PFSK-1 (cell line): Measurements from ENCODE around the gene ANO6. TPM values are rescaled to one million over a fixed set of nuclear protein-coding genes. Genes with fewer than 3 reads are reported as not detected.
A peak's percentile ranks its signal among the peaks of the same experiment; 100 is the strongest.

Source experiments
- FOXP2 ChIP-seq: optimal IDR thresholded peaks from 2 replicates; pipeline ENCODE3; 2011; ENCODE audit warnings: borderline replicate concordance, control low read depth, inconsistent platforms; ENCODE audit not compliant: insufficient read depth; ENCODE audit errors: extremely low read length, extremely low read depth
- POLR2AphosphoS5 ChIP-seq: IDR thresholded peaks from 2 replicates; pipeline ENCODE4 v1.6.1; 2012; ENCODE audit warnings: low read depth, mild to moderate bottlenecking, control low read depth, low read length, moderate library complexity
- SIN3A ChIP-seq: IDR thresholded peaks from 2 replicates; pipeline ENCODE4 v1.6.1; 2012; ENCODE audit warnings: mild to moderate bottlenecking, low read length, moderate library complexity, borderline replicate concordance; ENCODE audit not compliant: insufficient read depth
- TAF1 ChIP-seq: IDR thresholded peaks from 2 replicates; pipeline ENCODE4 v1.6.1; 2012; ENCODE audit warnings: low read length, control low read depth, borderline replicate concordance; ENCODE audit not compliant: insufficient read depth
- polyA plus RNA-seq: library from polyadenylated mRNA; unstranded; fragments of >200 nt; gene quantifications from one replicate; pipeline ENCODE4 v1.2.1, GENCODE V29; 2012; ENCODE audit warnings: low read depth, missing spikeins; ENCODE audit not compliant: insufficient read length
- TF ChIP-seq, protein P1 (sequence below), 2 experiments: IDR thresholded peaks; 2 replicates each; pipeline versions ENCODE4 v1.6.1 to v1.8.0; 2011 to 2012; ENCODE audit warnings: low read depth in 2 of 2, low read length in 2 of 2, control low read depth in 1 of 2, inconsistent platforms in 1 of 2, mild to moderate bottlenecking in 1 of 2, moderate library complexity in 1 of 2; ENCODE audit not compliant: insufficient read depth in 1 of 2

Gene ANO6, protein sequence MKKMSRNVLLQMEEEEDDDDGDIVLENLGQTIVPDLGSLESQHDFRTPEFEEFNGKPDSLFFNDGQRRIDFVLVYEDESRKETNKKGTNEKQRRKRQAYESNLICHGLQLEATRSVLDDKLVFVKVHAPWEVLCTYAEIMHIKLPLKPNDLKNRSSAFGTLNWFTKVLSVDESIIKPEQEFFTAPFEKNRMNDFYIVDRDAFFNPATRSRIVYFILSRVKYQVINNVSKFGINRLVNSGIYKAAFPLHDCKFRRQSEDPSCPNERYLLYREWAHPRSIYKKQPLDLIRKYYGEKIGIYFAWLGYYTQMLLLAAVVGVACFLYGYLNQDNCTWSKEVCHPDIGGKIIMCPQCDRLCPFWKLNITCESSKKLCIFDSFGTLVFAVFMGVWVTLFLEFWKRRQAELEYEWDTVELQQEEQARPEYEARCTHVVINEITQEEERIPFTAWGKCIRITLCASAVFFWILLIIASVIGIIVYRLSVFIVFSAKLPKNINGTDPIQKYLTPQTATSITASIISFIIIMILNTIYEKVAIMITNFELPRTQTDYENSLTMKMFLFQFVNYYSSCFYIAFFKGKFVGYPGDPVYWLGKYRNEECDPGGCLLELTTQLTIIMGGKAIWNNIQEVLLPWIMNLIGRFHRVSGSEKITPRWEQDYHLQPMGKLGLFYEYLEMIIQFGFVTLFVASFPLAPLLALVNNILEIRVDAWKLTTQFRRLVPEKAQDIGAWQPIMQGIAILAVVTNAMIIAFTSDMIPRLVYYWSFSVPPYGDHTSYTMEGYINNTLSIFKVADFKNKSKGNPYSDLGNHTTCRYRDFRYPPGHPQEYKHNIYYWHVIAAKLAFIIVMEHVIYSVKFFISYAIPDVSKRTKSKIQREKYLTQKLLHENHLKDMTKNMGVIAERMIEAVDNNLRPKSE
- polyA plus RNA-seq, result 19.8 TPM

DNA sequence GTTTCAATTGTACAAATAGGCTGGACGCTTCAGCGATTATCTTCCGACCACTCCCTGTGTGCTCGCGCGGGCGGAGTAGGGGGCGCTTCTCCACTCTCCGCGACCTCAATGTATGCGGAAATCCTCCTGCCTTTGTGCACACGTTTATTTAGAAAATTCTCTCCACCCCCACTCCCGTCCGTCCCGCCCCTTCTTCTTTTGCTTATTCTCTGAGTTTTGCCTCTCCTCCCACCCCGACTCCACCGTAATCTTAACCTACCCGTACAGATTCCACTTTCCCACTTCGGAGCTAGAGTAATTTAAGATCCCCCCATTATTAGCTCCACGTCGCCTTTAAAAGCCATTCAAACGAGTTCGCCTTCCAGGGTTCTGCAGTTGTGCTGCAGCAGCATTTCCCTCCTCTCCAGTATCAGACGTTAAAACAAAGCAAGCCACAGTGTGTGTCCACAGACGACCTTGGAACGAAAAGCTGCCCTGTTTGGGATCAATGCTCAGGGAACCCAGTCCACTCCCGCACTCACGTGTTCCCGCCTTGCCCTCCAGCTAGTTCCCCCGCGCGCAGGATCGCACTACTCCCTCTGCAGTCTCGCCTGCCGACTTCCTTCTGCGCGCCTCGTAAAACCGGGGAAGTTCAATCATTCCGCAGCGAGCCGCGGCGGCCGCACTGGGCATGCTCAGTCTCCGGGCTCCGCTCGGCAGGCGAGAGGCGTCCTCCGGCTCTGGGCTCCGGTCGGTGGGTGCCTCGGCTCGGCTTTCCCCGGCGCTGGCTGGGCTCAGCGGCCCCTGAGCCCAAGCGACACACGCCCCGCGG lies at the start of gene ANO6:
TSS of gene ANO6 (plus strand) at position 677 of the 811 bp plus-strand sequence. CDS start 227 bp downstream, outside the sequence.
- TF ChIP-seq FOXP2 (peak; percentile 60), SIN3A (peak; percentile 60; the same call in 1 of the 2 replicates), POLR2AphosphoS5 (peak; percentile 65; the same call in 1 of the 2 replicates), TAF1 (peak; percentile 88; the same call in 1 of the 2 replicates)
- TF ChIP-seq, protein P1, sequence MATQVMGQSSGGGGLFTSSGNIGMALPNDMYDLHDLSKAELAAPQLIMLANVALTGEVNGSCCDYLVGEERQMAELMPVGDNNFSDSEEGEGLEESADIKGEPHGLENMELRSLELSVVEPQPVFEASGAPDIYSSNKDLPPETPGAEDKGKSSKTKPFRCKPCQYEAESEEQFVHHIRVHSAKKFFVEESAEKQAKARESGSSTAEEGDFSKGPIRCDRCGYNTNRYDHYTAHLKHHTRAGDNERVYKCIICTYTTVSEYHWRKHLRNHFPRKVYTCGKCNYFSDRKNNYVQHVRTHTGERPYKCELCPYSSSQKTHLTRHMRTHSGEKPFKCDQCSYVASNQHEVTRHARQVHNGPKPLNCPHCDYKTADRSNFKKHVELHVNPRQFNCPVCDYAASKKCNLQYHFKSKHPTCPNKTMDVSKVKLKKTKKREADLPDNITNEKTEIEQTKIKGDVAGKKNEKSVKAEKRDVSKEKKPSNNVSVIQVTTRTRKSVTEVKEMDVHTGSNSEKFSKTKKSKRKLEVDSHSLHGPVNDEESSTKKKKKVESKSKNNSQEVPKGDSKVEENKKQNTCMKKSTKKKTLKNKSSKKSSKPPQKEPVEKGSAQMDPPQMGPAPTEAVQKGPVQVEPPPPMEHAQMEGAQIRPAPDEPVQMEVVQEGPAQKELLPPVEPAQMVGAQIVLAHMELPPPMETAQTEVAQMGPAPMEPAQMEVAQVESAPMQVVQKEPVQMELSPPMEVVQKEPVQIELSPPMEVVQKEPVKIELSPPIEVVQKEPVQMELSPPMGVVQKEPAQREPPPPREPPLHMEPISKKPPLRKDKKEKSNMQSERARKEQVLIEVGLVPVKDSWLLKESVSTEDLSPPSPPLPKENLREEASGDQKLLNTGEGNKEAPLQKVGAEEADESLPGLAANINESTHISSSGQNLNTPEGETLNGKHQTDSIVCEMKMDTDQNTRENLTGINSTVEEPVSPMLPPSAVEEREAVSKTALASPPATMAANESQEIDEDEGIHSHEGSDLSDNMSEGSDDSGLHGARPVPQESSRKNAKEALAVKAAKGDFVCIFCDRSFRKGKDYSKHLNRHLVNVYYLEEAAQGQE (IDR thresholded peaks at IDR 0.05; ENCODE audit: insufficient read depth in 1 of 2, low read depth in 2 of 2, low read length in 2 of 2), result peak in 1 of 2 experiments; percentile 26; a peak in 1 of 4 replicates

DNA sequence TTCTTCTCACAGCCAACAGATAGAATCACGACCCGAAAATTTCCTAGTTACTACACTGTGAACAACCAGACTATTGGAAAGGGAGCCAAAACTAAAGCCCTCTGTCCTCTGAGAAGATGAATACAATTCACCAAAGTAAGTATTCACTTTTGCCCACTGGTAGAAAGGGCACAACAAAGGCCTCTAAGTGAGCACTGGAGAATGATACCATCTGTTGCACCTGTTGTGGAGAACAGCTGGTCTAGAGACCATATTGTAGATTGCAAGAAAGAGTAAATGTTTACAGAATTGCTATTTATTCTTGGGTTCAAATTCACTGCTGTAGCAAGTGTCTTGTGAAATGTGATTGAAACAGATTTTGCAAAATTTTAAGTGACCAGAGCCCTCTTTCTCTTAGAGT lies 46.9 kb upstream of the ANO6 start:
- TF ChIP-seq FOXP2 (no peak), POLR2AphosphoS5 (no peak), SIN3A (no peak), TAF1 (no peak)
- TF ChIP-seq, protein P1 (IDR thresholded peaks at IDR 0.05; ENCODE audit: insufficient read depth in 1 of 2, low read depth in 2 of 2, low read length in 2 of 2), result no peak

DNA sequence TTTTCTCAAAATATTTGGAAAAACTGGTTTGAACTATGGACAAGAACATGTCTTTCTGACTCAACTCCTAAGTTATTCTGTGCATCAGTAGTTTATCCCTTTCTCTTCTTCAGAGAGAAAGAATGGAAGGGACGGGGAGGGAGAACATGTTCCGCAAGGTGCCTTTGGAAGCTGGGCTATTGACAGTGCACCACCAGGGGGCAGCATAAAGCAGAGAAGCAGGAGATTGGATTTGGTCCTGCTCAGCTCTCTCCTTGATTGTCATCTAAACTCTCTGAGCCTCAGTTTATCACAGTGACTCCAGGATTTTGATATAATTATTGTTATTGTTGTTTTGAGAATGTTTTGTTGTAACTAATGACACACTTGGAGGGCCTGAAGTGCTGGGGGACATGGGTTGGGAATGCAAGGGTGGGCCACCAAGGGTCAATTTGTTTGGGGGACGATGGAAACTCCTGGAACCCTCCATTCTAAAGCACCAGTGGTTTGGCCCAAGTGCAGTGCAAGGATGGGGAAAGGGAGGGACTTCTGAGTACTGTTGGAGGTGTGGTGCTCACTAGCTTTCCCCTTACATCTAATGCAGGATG lies 45.3 kb upstream of the ANO6 start:
- TF ChIP-seq TAF1, result no peak
- no peak for TF ChIP-seq POLR2AphosphoS5
- no peak for TF ChIP-seq FOXP2
- TF ChIP-seq SIN3A, result no peak
- TF ChIP-seq, protein P1 (IDR thresholded peaks at IDR 0.05; ENCODE audit: insufficient read depth in 1 of 2, low read depth in 2 of 2, low read length in 2 of 2), result no peak

DNA sequence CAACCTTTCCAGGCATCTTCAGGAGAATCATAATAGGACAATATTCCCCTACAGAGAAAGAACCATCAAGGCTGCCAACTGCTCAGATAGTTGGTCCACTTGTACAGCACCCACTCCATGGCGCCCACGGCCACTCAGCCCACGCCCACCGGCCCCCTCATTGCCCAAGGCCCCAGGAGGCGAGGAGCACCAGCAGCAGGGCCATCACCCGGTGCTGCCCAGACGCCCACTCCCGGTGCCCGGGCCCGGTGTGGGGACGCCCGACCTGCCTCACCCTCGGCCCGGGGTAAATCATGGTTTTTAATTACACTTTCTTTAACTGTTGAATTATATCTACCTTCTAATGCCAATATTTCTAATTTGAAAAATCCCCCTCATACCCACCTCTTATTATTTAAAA lies 41.3 kb upstream of the ANO6 start:
- TF ChIP-seq FOXP2 (no peak), SIN3A (no peak)
- TF ChIP-seq, protein P1 (IDR thresholded peaks at IDR 0.05; ENCODE audit: insufficient read depth in 1 of 2, low read depth in 2 of 2, low read length in 2 of 2), result no peak
